HCT116 (cell line): ENCODE measurements around the gene NSG2. TPM values are rescaled to one million over a fixed set of nuclear protein-coding genes. Genes with fewer than 3 reads are reported as not detected.

Experiments used
- ATAC-seq: fragments of 200-7000 bp; cut with Tn5 transposase; 2 replicates; pipeline ENCODE4 v1.9.1; 2020; ENCODE audit warnings: mild to moderate bottlenecking, moderate library complexity
- BruUV-seq: library from RNA; stranded (reverse); fragments of 400-500 nt; replicated peaks from 2 replicates; lab custom pipeline; 2021; lab: Mats Ljungman, UMichigan
- CTCF ChIA-PET: fragments of 300-600 bp; sonication (Branson Sonifier 250); formaldehyde crosslinking; loops from one replicate; lab custom pipeline; 2021; ENCODE audit warnings: antibody characterized with exemption; lab: Charles Lee
- POLR2A ChIA-PET: fragments of 300-600, 350-600 bp; sonication (Branson Sonifier 250); formaldehyde crosslinking; loops from one replicate; lab custom pipeline; 2021; ENCODE audit warnings: antibody characterized with exemption; lab: Charles Lee
- RAD21 ChIA-PET, 2 experiments: fragments of 300-600 bp; sonication (Branson Sonifier 250); formaldehyde crosslinking; loops; one replicate each; lab custom pipeline; 2023; ENCODE audit warnings: low total read pairs in 2 of 2; ENCODE audit not compliant: uncharacterized antibody in 2 of 2, unreplicated experiment in 2 of 2, low non-redundant PET in 1 of 2; lab: Charles Lee
- DNase-seq: peaks from one replicate; pipeline ENCODE4 v3.0.0-alpha.2; 2010; ENCODE audit warnings: low read depth, low spot score
- H2AFZ ChIP-seq: fragments of 200-600 bp; shearing (Covaris generic), sonication (generic); 2 replicates; pipeline ENCODE4 v1.6.1; 2017; ENCODE audit warnings: low read depth, mixed run types, mixed read lengths, antibody characterized with exemption, low read length; ENCODE audit not compliant: poor library complexity, severe bottlenecking
- H3K27ac ChIP-seq: 2 replicates; pipeline ENCODE4 v1.5.1; 2012; ENCODE audit warnings: low read depth, low read length
- H3K27me3 ChIP-seq: fragments of 200-600 bp; sonication (generic); 2 replicates; pipeline ENCODE4 v1.6.1; 2016; ENCODE audit warnings: mixed run types, low read length, mixed read lengths; ENCODE audit not compliant: insufficient read depth
- H3K36me3 ChIP-seq, 2 experiments: fragments of 200-500 bp in 1 of 2; fragments of 200-600 bp in 1 of 2; sonication (Bioruptor generic) in 1 of 2; sonication (generic) in 1 of 2; 2 replicates each; pipeline versions ENCODE4 v1.5.1 to v1.6.1; 2014 to 2016; ENCODE audit warnings: low read length in 2 of 2, inconsistent platforms in 1 of 2, mixed read lengths in 1 of 2, mixed run types in 1 of 2; ENCODE audit not compliant: insufficient read depth in 2 of 2, control insufficient read depth in 1 of 2
- H3K4me1 ChIP-seq, 2 experiments: fragments of 200-600 bp in 1 of 2; sonication (generic) in 1 of 2; 2 replicates each; pipeline versions ENCODE4 v1.5.1 to v1.6.1; 2012 to 2017; ENCODE audit warnings: low read length in 2 of 2, inconsistent platforms in 1 of 2, mild to moderate bottlenecking in 1 of 2, mixed read lengths in 1 of 2, mixed run types in 1 of 2, moderate library complexity in 1 of 2; ENCODE audit not compliant: insufficient read depth in 2 of 2, control insufficient read depth in 1 of 2
- H3K4me2 ChIP-seq: fragments of 200-600 bp; sonication (generic); 2 replicates; pipeline ENCODE4 v1.6.1; 2017; ENCODE audit warnings: mixed run types, low read length, mixed read lengths
- H3K4me3 ChIP-seq, 2 experiments: fragments of 200-600 bp in 1 of 2; sonication (generic) in 1 of 2; replicated peaks in 1 of 2; 2 replicates each; pipeline ENCODE4 v1.5.1; 2011 to 2016; ENCODE audit warnings: low read length in 2 of 2, control low read depth in 1 of 2, low read depth in 1 of 2, mild to moderate bottlenecking in 1 of 2, mixed read lengths in 1 of 2, mixed run types in 1 of 2
- H3K79me2 ChIP-seq: fragments of 200-600 bp; sonication (generic); 2 replicates; pipeline ENCODE4 v1.6.1; 2017; ENCODE audit warnings: mild to moderate bottlenecking, mixed run types, low read length, moderate library complexity, mixed read lengths; ENCODE audit not compliant: insufficient read depth
- H3K9ac ChIP-seq: fragments of 200-600 bp; sonication (generic); 2 replicates; pipeline ENCODE4 v1.6.1; 2016; ENCODE audit warnings: low read length, mixed read lengths
- H3K9me2 ChIP-seq: fragments of 200-600 bp; sonication (generic), shearing (Covaris generic); 2 replicates; pipeline ENCODE4 v1.6.1; 2017; ENCODE audit warnings: mixed run types, mild to moderate bottlenecking, moderate library complexity; ENCODE audit not compliant: insufficient read depth
- H3K9me3 ChIP-seq, 2 experiments: fragments of 200-500 bp in 1 of 2; fragments of 200-600 bp in 1 of 2; sonication (Bioruptor generic) in 1 of 2; sonication (generic) in 1 of 2; 2 replicates each; pipeline ENCODE4 v1.6.1; 2014 to 2017; ENCODE audit warnings: low read length in 2 of 2, mixed read lengths in 2 of 2, inconsistent platforms in 1 of 2, low read depth in 1 of 2, mild to moderate bottlenecking in 1 of 2, mixed run types in 1 of 2, moderate library complexity in 1 of 2; ENCODE audit not compliant: control insufficient read depth in 1 of 2, insufficient read depth in 1 of 2
- H4K20me1 ChIP-seq: fragments of 200-600 bp; sonication (generic), shearing (Covaris generic); 2 replicates; pipeline ENCODE4 v1.6.1; 2017; ENCODE audit warnings: mixed run types, mild to moderate bottlenecking, moderate library complexity; ENCODE audit not compliant: insufficient read depth
- ATF3 ChIP-seq: IDR thresholded peaks from 2 replicates; pipeline ENCODE4 v1.6.1; 2012
- CTCF ChIP-seq, 3 experiments: fragments of 200-600 bp in 1 of 3; sonication (generic) in 1 of 3; IDR thresholded peaks in 2 of 3; conservative IDR thresholded peaks in 1 of 3; 2 replicates each; pipeline ENCODE4 v1.5.1; 2012 to 2017; ENCODE audit warnings: low read depth in 2 of 3, low read length in 2 of 3, antibody characterized with exemption in 1 of 3, borderline replicate concordance in 1 of 3, control low read depth in 1 of 3, mild to moderate bottlenecking in 1 of 3, mixed read lengths in 1 of 3, mixed run types in 1 of 3, moderate library complexity in 1 of 3; ENCODE audit not compliant: insufficient read depth in 1 of 3
- MAX ChIP-seq: IDR thresholded peaks from 2 replicates; pipeline ENCODE4 v1.6.1; 2012
- RAD21 ChIP-seq: IDR thresholded peaks from 2 replicates; pipeline ENCODE4 v1.6.1; 2012; ENCODE audit warnings: low read depth, mild to moderate bottlenecking
- REST ChIP-seq: IDR thresholded peaks from 2 replicates; pipeline ENCODE4 v1.6.1; 2012; ENCODE audit warnings: low read depth
- SP1 ChIP-seq: IDR thresholded peaks from 2 replicates; pipeline ENCODE4 v1.6.1; 2012; ENCODE audit warnings: low read depth
- YY1 ChIP-seq: IDR thresholded peaks from 2 replicates; pipeline ENCODE4 v1.6.1; 2011; ENCODE audit warnings: low read length, low read depth, moderate library complexity, mild to moderate bottlenecking; ENCODE audit not compliant: insufficient replicate concordance; ENCODE audit errors: extremely low read depth
- intact Hi-C: fragments of 100-400 bp; cut with micrococcal nuclease; formaldehyde crosslinking; loops from 2 replicates; pipeline ENCODE4 v1.10.0; 2022
- total RNA-seq: library from RNA; stranded (reverse); gene quantifications from one replicate; pipeline ENCODE4 v1.2.1, GENCODE V29; 2021; ENCODE audit not compliant: unreplicated experiment

The NSG2 gene
- total RNA-seq, 1 experiment from 2014 or later = not detected

GRCh38 chr5:174045470-174046025, at the start of gene NSG2 (continued):
- TF ChIP-seq CTCF (IDR thresholded peaks at IDR 0.05 in 2 of 3, conservative IDR thresholded peaks at IDR 0.05 in 1 of 3; ENCODE audit: borderline replicate concordance in 1 of 3, insufficient read depth in 1 of 3, low read depth in 2 of 3, low read length in 2 of 3) = peak; percentile 81 to 98 (median 81)
- peak; percentile 57; the same call in 1 of the 2 replicates for TF ChIP-seq MAX
- peak; percentile 98 for TF ChIP-seq RAD21

- Histone ChIP-seq H3K9ac (no peak overlapping the region), H3K79me2 (no peaks in the 10 kb centered on the region), H3K27ac (no peak overlapping the region), H3K4me2 (no peak overlapping the region), H3K9me2 (no peaks in the 10 kb centered on the region), H3K4me3 (no peak overlapping the region), H3K27me3 (peaks cover 15% of the 10 kb centered on the region), H4K20me1 (no peaks in the 10 kb centered on the region), H2AFZ (no peak overlapping the region)
- POLR2A ChIA-PET = no interaction called here
- intact Hi-C loops = no loop called here
- BruUV-seq = no TSS peak
- RAD21 ChIA-PET = interaction anchor here in 1 of 2 experiments (0.6 kb wide), 1 partner anchor 320 kb away, joined by 3 read pairs; no protein-coding TSS in a partner anchor
- DNase-seq = no peak
- no peak for TF ChIP-seq SP1
- no peak for TF ChIP-seq CTCF (IDR thresholded peaks at IDR 0.05 in 2 of 3, conservative IDR thresholded peaks at IDR 0.05 in 1 of 3; ENCODE audit: borderline replicate concordance in 1 of 3, insufficient read depth in 1 of 3, low read depth in 2 of 3, low read length in 2 of 3)
- TF ChIP-seq YY1 = no peak
- no peak for TF ChIP-seq ATF3
- TF ChIP-seq REST = no peak
- TF ChIP-seq, all 23 proteins: peak for 0
- Histone ChIP-seq H3K4me1 (no peaks in the 10 kb centered on the region), H3K36me3 (no peaks in the 10 kb centered on the region), H3K9me3 (no peaks in the 10 kb centered on the region)
- ATAC-seq = no peak
- CTCF ChIA-PET = interaction anchor here (1.4 kb wide), 1 partner anchor 320 kb away, joined by 3 read pairs; no protein-coding TSS in a partner anchor
Observed at GRCh38 chr5:173997331-173997730, 48.2 kb upstream of the NSG2 start.
